Measurements from ENCODE around the gene MKLN1. TPM values are rescaled to one million over a fixed set of nuclear protein-coding genes. Genes with fewer than 3 reads are reported as not detected.

The MKLN1 gene
- polyA plus RNA-seq, 2 of the 4 experiments (the other 2 are of a cell fraction), result 39.6 to 84.5 TPM

GRCh38 chr7:131306777-131307176 lies 20.9 kb upstream of the MKLN1 start:
- FAIRE-seq (no peak), DNase-seq (ENCODE audit: low read depth in 1 of 2, low spot score in 1 of 2) (no peak), ATAC-seq (no peak)
- Histone ChIP-seq H3K9me3 (peaks cover 25% of the 10 kb centered on the region), H3K4me1 (peaks cover 14% of the 10 kb centered on the region; the same call in 2 of the 3 replicates), H3K4me3 (no peak overlapping the region), H3K27ac (no peak overlapping the region), H3K4me2 (no peak overlapping the region)
- POLR2A ChIA-PET, result no interaction called here
- CTCF ChIA-PET, result no interaction called here
- TF ChIP-seq, protein P1, sequence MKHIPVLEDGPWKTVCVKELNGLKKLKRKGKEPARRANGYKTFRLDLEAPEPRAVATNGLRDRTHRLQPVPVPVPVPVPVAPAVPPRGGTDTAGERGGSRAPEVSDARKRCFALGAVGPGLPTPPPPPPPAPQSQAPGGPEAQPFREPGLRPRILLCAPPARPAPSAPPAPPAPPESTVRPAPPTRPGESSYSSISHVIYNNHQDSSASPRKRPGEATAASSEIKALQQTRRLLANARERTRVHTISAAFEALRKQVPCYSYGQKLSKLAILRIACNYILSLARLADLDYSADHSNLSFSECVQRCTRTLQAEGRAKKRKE (CRISPR knock-in tag; IDR thresholded peaks at IDR 0.05; ENCODE audit: low read depth), result no peak
- peak; percentile 82 for TF ChIP-seq ZFP36 (IDR thresholded peaks at IDR 0.05; ENCODE audit: borderline replicate concordance, partially characterized antibody)
- TF ChIP-seq ZNF302 (CRISPR knock-in tag; IDR thresholded peaks at IDR 0.05), result no peak
- no peak for TF ChIP-seq NPAS2 (CRISPR knock-in tag; IDR thresholded peaks at IDR 0.05; ENCODE audit: borderline replicate concordance)

- TF ChIP-seq ZFP36 (IDR thresholded peaks at IDR 0.05; ENCODE audit: borderline replicate concordance, partially characterized antibody) (no peak), FOXS1 (CRISPR knock-in tag; IDR thresholded peaks at IDR 0.05) (no peak), NR3C1 (IDR thresholded peaks at IDR 0.05) (no peak), ZSCAN20 (CRISPR knock-in tag; IDR thresholded peaks at IDR 0.05) (no peak), NPAS2 (CRISPR knock-in tag; IDR thresholded peaks at IDR 0.05; ENCODE audit: borderline replicate concordance) (no peak), RAD21 (conservative IDR thresholded peaks at IDR 0.05 in 1 of 2, IDR thresholded peaks at IDR 0.05 in 1 of 2) (no peak), HOXA7 (CRISPR knock-in tag; IDR thresholded peaks at IDR 0.05) (no peak), JUNB (IDR thresholded peaks at IDR 0.05) (no peak), FOSL2 (IDR thresholded peaks at IDR 0.05) (no peak), FOSL2 (CRISPR knock-in tag; IDR thresholded peaks at IDR 0.05) (no peak), HOXB5 (CRISPR knock-in tag; IDR thresholded peaks at IDR 0.05) (no peak)
- TF ChIP-seq, protein P2, sequence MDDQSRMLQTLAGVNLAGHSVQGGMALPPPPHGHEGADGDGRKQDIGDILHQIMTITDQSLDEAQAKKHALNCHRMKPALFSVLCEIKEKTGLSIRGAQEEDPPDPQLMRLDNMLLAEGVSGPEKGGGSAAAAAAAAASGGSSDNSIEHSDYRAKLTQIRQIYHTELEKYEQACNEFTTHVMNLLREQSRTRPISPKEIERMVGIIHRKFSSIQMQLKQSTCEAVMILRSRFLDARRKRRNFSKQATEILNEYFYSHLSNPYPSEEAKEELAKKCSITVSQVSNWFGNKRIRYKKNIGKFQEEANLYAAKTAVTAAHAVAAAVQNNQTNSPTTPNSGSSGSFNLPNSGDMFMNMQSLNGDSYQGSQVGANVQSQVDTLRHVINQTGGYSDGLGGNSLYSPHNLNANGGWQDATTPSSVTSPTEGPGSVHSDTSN (IDR thresholded peaks at IDR 0.05), result no peak
- FAIRE-seq, result no peak
- CTCF ChIA-PET, result no interaction called here
- DNase-seq (ENCODE audit: low read depth in 1 of 2, low spot score in 1 of 2), result no peak
- Histone ChIP-seq H3K4me1 (peaks cover 9% of the 10 kb centered on the region; the same call in 2 of the 3 replicates), H3K27ac (no peak overlapping the region), H3K4me2 (no peak overlapping the region), H3K4me3 (no peak overlapping the region), H3K9me3 (peaks cover 25% of the 10 kb centered on the region)
- POLR2A ChIA-PET, result no interaction called here
- 100% methylated on average over 1 of the region's 1 CpG for WGBS (ENCODE audit: missing lambda C conversion rate)
- no peak for ATAC-seq
Measured at GRCh38 chr7:131307627-131308026, 20.0 kb upstream of the MKLN1 start.

GRCh38 chr7:131312838-131313237 lies 14.8 kb upstream of the MKLN1 start:
- TF ChIP-seq RAD21 (conservative IDR thresholded peaks at IDR 0.05 in 1 of 2, IDR thresholded peaks at IDR 0.05 in 1 of 2) (no peak), HMGXB4 (CRISPR knock-in tag; IDR thresholded peaks at IDR 0.05; ENCODE audit: borderline replicate concordance) (no peak), HEYL (CRISPR knock-in tag; IDR thresholded peaks at IDR 0.05) (no peak), SMC3 (IDR thresholded peaks at IDR 0.05) (no peak), HOXB13 (CRISPR knock-in tag; IDR thresholded peaks at IDR 0.05; ENCODE audit: low read depth) (no peak), CHD4 (IDR thresholded peaks at IDR 0.05; ENCODE audit: borderline replicate concordance) (no peak), EHF (CRISPR knock-in tag; IDR thresholded peaks at IDR 0.05) (no peak), HOXA7 (CRISPR knock-in tag; IDR thresholded peaks at IDR 0.05) (no peak), ZFP36 (IDR thresholded peaks at IDR 0.05; ENCODE audit: borderline replicate concordance, partially characterized antibody) (no peak), RFX5 (IDR thresholded peaks at IDR 0.05) (no peak)
- TF ChIP-seq, protein P3, sequence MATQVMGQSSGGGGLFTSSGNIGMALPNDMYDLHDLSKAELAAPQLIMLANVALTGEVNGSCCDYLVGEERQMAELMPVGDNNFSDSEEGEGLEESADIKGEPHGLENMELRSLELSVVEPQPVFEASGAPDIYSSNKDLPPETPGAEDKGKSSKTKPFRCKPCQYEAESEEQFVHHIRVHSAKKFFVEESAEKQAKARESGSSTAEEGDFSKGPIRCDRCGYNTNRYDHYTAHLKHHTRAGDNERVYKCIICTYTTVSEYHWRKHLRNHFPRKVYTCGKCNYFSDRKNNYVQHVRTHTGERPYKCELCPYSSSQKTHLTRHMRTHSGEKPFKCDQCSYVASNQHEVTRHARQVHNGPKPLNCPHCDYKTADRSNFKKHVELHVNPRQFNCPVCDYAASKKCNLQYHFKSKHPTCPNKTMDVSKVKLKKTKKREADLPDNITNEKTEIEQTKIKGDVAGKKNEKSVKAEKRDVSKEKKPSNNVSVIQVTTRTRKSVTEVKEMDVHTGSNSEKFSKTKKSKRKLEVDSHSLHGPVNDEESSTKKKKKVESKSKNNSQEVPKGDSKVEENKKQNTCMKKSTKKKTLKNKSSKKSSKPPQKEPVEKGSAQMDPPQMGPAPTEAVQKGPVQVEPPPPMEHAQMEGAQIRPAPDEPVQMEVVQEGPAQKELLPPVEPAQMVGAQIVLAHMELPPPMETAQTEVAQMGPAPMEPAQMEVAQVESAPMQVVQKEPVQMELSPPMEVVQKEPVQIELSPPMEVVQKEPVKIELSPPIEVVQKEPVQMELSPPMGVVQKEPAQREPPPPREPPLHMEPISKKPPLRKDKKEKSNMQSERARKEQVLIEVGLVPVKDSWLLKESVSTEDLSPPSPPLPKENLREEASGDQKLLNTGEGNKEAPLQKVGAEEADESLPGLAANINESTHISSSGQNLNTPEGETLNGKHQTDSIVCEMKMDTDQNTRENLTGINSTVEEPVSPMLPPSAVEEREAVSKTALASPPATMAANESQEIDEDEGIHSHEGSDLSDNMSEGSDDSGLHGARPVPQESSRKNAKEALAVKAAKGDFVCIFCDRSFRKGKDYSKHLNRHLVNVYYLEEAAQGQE (IDR thresholded peaks at IDR 0.05), result no peak
- TF ChIP-seq, protein P4, sequence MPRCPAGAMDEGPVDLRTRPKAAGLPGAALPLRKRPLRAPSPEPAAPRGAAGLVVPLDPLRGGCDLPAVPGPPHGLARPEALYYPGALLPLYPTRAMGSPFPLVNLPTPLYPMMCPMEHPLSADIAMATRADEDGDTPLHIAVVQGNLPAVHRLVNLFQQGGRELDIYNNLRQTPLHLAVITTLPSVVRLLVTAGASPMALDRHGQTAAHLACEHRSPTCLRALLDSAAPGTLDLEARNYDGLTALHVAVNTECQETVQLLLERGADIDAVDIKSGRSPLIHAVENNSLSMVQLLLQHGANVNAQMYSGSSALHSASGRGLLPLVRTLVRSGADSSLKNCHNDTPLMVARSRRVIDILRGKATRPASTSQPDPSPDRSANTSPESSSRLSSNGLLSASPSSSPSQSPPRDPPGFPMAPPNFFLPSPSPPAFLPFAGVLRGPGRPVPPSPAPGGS (IDR thresholded peaks at IDR 0.05), result no peak
- FAIRE-seq (no peak), DNase-seq (ENCODE audit: low read depth in 1 of 2, low spot score in 1 of 2) (no peak), ATAC-seq (no peak)
- WGBS (ENCODE audit: missing lambda C conversion rate), result 25% methylated on average over 1 of the region's 1 CpG
- ChIA-PET CTCF (interaction anchor here (3.3 kb wide), 1 partner anchor 9 kb away, joined by 12 read pairs; no protein-coding TSS in a partner anchor), POLR2A (no interaction called here)
- Histone ChIP-seq H3K4me1 (no peaks in the 10 kb centered on the region), H3K4me3 (no peak overlapping the region), H3K9me3 (peaks cover 8% of the 10 kb centered on the region; the same call in 2 of the 3 replicates), H3K27ac (no peak overlapping the region), H3K4me2 (no peak overlapping the region)
